Activated B cell treated with CpG ODN at 0.5 μM for 24 hours (primary cell): ENCODE results near the gene NDUFC1. TPM values are rescaled to one million over a fixed set of nuclear protein-coding genes. Genes with fewer than 3 reads are reported as not detected.

ENCODE experiments used
- total RNA-seq: library from RNA; stranded (reverse); gene quantifications from 2 replicates; pipeline ENCODE4 v1.2.3, GENCODE V29; 2022

The NDUFC1 gene
- total RNA-seq, 1 donor from 2014 or later, result 34.3 TPM

Other genes starting within 250 kb of the NDUFC1 start
- gene ELF2, start 125.3 kb downstream of the NDUFC1 start, total RNA-seq, result 48.7 and 57.9 TPM in 2 replicates
- gene MGARP, start 22.3 kb downstream of the NDUFC1 start, total RNA-seq, result not detected in 2 replicates
- gene NAA15, start 972 bp downstream of the NDUFC1 start, total RNA-seq, result 62.6 and 66.5 TPM in 2 replicates
- gene RAB33B, start 151.6 kb upstream of the NDUFC1 start, total RNA-seq, result 6.8 and 7.2 TPM in 2 replicates